ENCODE results near the gene RGS7. TPM values are rescaled to one million over a fixed set of nuclear protein-coding genes. Genes with fewer than 3 reads are reported as not detected.

Gene RGS7
- total and polyA plus RNA-seq, 2 of the 4 experiments (the other 2 are of a cell fraction): 0.58 to 0.72 TPM

GRCh38 chr1:240835291-240835690 lies 521.7 kb downstream of the RGS7 start:
- no peak overlapping the region for H3K4me3 ChIP-seq (ENCODE audit: insufficient read depth, low read depth, low read length)
- H3K4ac ChIP-seq (ENCODE audit: low read depth, low read length): no peak overlapping the region
- ChIA-PET POLR2A (ENCODE audit: unreplicated experiment) (no interaction called here), CTCF (no interaction called here)
- intact Hi-C loops (cut with micrococcal nuclease) (no loop called here), dilution Hi-C loops (cut with HindIII; ENCODE audit: low sequenced_read_pairs, unreplicated experiment) (no loop called here), in situ Hi-C loops (cut with MboI; ENCODE audit: low sequenced_read_pairs) (no loop called here)
- H4K5ac ChIP-seq (ENCODE audit: low read depth, low read length): no peak overlapping the region
- WGBS, 2 experiments (ENCODE audit: extremely low coverage in 2 of 2, insufficient read length in 1 of 2): 50% methylated on average over 1 of the region's 9 CpGs; no CpG with 5 or more reads in 1 of the 2 experiments
- H3K4me1 ChIP-seq (ENCODE audit: control insufficient read depth, insufficient read depth, low read length): no peaks in the 10 kb centered on the region
- no peaks in the 10 kb centered on the region for H3K9me3 ChIP-seq (ENCODE audit: control insufficient read depth, insufficient read depth, low read length)
- no peak overlapping the region for H2BK120ac ChIP-seq (ENCODE audit: low read depth, low read length)
- no peak overlapping the region for H3K4me2 ChIP-seq (ENCODE audit: low read depth, low read length)
- no peaks in the 10 kb centered on the region for H4K20me1 ChIP-seq (ENCODE audit: insufficient read depth, low read length)
- H3K14ac ChIP-seq (replicated peaks; ENCODE audit: low read depth, low read length): no peak overlapping the region
- no peak overlapping the region for H4K91ac ChIP-seq (ENCODE audit: insufficient read depth, low read depth, low read length)
- H4K8ac ChIP-seq (ENCODE audit: low read depth in 2 of 2, low read length in 2 of 2): no peak overlapping the region
- no peaks in the 10 kb centered on the region for H3K9me1 ChIP-seq (ENCODE audit: insufficient read depth, low read length)
- H3K27ac ChIP-seq (ENCODE audit: insufficient read depth, low read length): no peak overlapping the region
- no peak overlapping the region for H3K18ac ChIP-seq (ENCODE audit: low read depth, low read length)
- TF ChIP-seq FOS (IDR thresholded peaks at IDR 0.05; ENCODE audit: low read depth, low read length) (no peak), SMC3 (IDR thresholded peaks at IDR 0.05; ENCODE audit: low read depth, low read length) (no peak), MXI1 (IDR thresholded peaks at IDR 0.05; ENCODE audit: borderline replicate concordance, low read depth, low read length) (no peak), POLR2A (IDR thresholded peaks at IDR 0.05; ENCODE audit: low read depth, low read length) (no peak), CEBPB (IDR thresholded peaks at IDR 0.05; ENCODE audit: low read depth, low read length) (no peak), BHLHE40 (IDR thresholded peaks at IDR 0.05; ENCODE audit: low read depth, low read length) (no peak), MAFK (IDR thresholded peaks at IDR 0.05; ENCODE audit: low read depth, low read length) (no peak), RAD21 (IDR thresholded peaks at IDR 0.05; ENCODE audit: low read length) (no peak), NFE2L2 (IDR thresholded peaks at IDR 0.05; ENCODE audit: low read depth, low read length) (no peak), MAZ (IDR thresholded peaks at IDR 0.05; ENCODE audit: borderline replicate concordance, low read depth, low read length) (no peak), RCOR1 (IDR thresholded peaks at IDR 0.05; ENCODE audit: insufficient replicate concordance, low read length) (no peak), ELK1 (IDR thresholded peaks at IDR 0.05; ENCODE audit: borderline replicate concordance, low read depth, low read length) (no peak), CHD1 (IDR thresholded peaks at IDR 0.05; ENCODE audit: low read depth, low read length) (no peak), RFX5 (IDR thresholded peaks at IDR 0.05; ENCODE audit: low read depth, low read length) (no peak)
- TF ChIP-seq, protein P1, sequence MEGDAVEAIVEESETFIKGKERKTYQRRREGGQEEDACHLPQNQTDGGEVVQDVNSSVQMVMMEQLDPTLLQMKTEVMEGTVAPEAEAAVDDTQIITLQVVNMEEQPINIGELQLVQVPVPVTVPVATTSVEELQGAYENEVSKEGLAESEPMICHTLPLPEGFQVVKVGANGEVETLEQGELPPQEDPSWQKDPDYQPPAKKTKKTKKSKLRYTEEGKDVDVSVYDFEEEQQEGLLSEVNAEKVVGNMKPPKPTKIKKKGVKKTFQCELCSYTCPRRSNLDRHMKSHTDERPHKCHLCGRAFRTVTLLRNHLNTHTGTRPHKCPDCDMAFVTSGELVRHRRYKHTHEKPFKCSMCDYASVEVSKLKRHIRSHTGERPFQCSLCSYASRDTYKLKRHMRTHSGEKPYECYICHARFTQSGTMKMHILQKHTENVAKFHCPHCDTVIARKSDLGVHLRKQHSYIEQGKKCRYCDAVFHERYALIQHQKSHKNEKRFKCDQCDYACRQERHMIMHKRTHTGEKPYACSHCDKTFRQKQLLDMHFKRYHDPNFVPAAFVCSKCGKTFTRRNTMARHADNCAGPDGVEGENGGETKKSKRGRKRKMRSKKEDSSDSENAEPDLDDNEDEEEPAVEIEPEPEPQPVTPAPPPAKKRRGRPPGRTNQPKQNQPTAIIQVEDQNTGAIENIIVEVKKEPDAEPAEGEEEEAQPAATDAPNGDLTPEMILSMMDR (conservative IDR thresholded peaks at IDR 0.05; ENCODE audit: low read depth, low read length): no peak
- TF ChIP-seq, protein P2, sequence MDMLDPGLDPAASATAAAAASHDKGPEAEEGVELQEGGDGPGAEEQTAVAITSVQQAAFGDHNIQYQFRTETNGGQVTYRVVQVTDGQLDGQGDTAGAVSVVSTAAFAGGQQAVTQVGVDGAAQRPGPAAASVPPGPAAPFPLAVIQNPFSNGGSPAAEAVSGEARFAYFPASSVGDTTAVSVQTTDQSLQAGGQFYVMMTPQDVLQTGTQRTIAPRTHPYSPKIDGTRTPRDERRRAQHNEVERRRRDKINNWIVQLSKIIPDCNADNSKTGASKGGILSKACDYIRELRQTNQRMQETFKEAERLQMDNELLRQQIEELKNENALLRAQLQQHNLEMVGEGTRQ (IDR thresholded peaks at IDR 0.05; ENCODE audit: low read depth, low read length): no peak
- H2AK9ac ChIP-seq (replicated peaks; ENCODE audit: low read depth, low read length, poor library complexity): no peak overlapping the region
- H2BK20ac ChIP-seq (ENCODE audit: low read depth, low read length): no peak overlapping the region
- H3K79me1 ChIP-seq (ENCODE audit: low read depth in 1 of 2, low read length in 2 of 2): no peaks in the 10 kb centered on the region
- H3K56ac ChIP-seq (ENCODE audit: extremely low read depth, insufficient read depth, low read length): no peak overlapping the region
- no peak overlapping the region for H2BK5ac ChIP-seq (ENCODE audit: low read depth, low read length, poor library complexity, severe bottlenecking)
- no peak overlapping the region for H3K9ac ChIP-seq (ENCODE audit: low read depth, low read length)
- no peaks in the 10 kb centered on the region for H3K36me3 ChIP-seq (ENCODE audit: control insufficient read depth, insufficient read depth, low read length)
- no peak overlapping the region for H2BK15ac ChIP-seq (ENCODE audit: low read depth, low read length)
- no peak for DNase-seq
- H3K27me3 ChIP-seq (ENCODE audit: control insufficient read depth, insufficient read depth, low read length): peaks cover 3% of the 10 kb centered on the region; the same call in 1 of the 2 replicates
- no peak overlapping the region for H2AK5ac ChIP-seq (ENCODE audit: low read depth, low read length)
- no peak overlapping the region for H3K23ac ChIP-seq (ENCODE audit: low read depth, low read length)
- no peak overlapping the region for H2AFZ ChIP-seq (replicated peaks; ENCODE audit: low read length, poor library complexity)
- ATAC-seq (ENCODE audit: low read depth): no peak
- no TSS peak for BruUV-seq (replicated peaks)

All from IMR-90 (cell line).